ENCODE measurements around the gene SLC7A7.

The SLC7A7 gene

GRCh38 chr14:22819151-22819988 lies 4.1 kb upstream of the SLC7A7 start:
- H2BK12ac ChIP-seq (ENCODE audit: low read length), result peak overlapping the region; percentile 93
- H4K8ac ChIP-seq (ENCODE audit: low read depth, low read length), result peak overlapping the region; percentile 89
- peak overlapping the region; percentile 39 for H3K9ac ChIP-seq (ENCODE audit: low read length)
- H3K27me3 ChIP-seq (ENCODE audit: insufficient read depth, low read length), result no peaks in the 10 kb centered on the region
- H3K4ac ChIP-seq (ENCODE audit: low read depth, low read length), result peak overlapping the region; percentile 57
- H2AFZ ChIP-seq (ENCODE audit: insufficient read depth, low read length, poor library complexity), result peak overlapping the region; percentile 27
- peak overlapping the region; percentile 96 for H2BK5ac ChIP-seq (ENCODE audit: low read depth, low read length, poor library complexity)
- WGBS (ENCODE audit: extremely low coverage, insufficient coverage, insufficient read length), result no CpG with 5 or more reads among the region's 10 CpGs
- peaks cover 13% of the 10 kb centered on the region for H3K79me2 ChIP-seq (ENCODE audit: control insufficient read depth, insufficient read depth, low read length, poor library complexity)
- no peak overlapping the region for H3K23ac ChIP-seq (ENCODE audit: low read length)
- peak overlapping the region; percentile 99 for H4K91ac ChIP-seq (ENCODE audit: low read depth, low read length)
- H3K4me3 ChIP-seq (ENCODE audit: low read depth, low read length), result peak overlapping the region; percentile 57
- peaks cover 48% of the 10 kb centered on the region for H3K79me1 ChIP-seq (ENCODE audit: low read length)
- H2BK120ac ChIP-seq (ENCODE audit: insufficient read depth, low read length, poor library complexity), result peak overlapping the region; percentile 94
- peak overlapping the region; percentile 96 for H3K27ac ChIP-seq (ENCODE audit: low read depth, low read length)
- DNase-seq, result peak; percentile 55 to 61
- H3K4me1 ChIP-seq (ENCODE audit: control insufficient read depth in 1 of 2, insufficient read depth in 2 of 2, low read length in 2 of 2), result peaks cover 43 to 52% of the 10 kb centered on the region in 2 experiments
- peak overlapping the region; percentile 82 for H3K18ac ChIP-seq (ENCODE audit: low read length)
- H4K12ac ChIP-seq (ENCODE audit: low read depth, low read length), result no peak overlapping the region
- H3K4me2 ChIP-seq (ENCODE audit: low read length), result peak overlapping the region; percentile 66
- no peaks in the 10 kb centered on the region for H3K36me3 ChIP-seq (ENCODE audit: control insufficient read depth in 1 of 2, insufficient read depth in 2 of 2, low read length in 2 of 2)
- H3K9me3 ChIP-seq (ENCODE audit: insufficient read depth, low read depth, low read length), result no peaks in the 10 kb centered on the region
- H2AK5ac ChIP-seq (ENCODE audit: low read length), result peak overlapping the region; percentile 39
- peak overlapping the region; percentile 69 for H3K14ac ChIP-seq (ENCODE audit: low read length)

GRCh38 chr14:22814373-22814772 lies 862 bp downstream of the SLC7A7 start:
- no CpG with 5 or more reads among the region's 7 CpGs for WGBS (ENCODE audit: extremely low coverage, insufficient coverage, insufficient read length)
- Histone ChIP-seq H3K4ac (ENCODE audit: low read depth, low read length) (peak overlapping the region; percentile 20), H3K4me3 (ENCODE audit: low read depth, low read length) (no peak overlapping the region), H2BK12ac (ENCODE audit: low read length) (peak overlapping the region; percentile 21), H3K9ac (ENCODE audit: low read length) (no peak overlapping the region), H4K12ac (ENCODE audit: low read depth, low read length) (no peak overlapping the region), H2BK120ac (ENCODE audit: insufficient read depth, low read length, poor library complexity) (no peak overlapping the region), H4K91ac (ENCODE audit: low read depth, low read length) (no peak overlapping the region), H2AFZ (ENCODE audit: insufficient read depth, low read length, poor library complexity) (no peak overlapping the region), H3K4me2 (ENCODE audit: low read length) (peak overlapping the region; percentile 34), H3K36me3 (ENCODE audit: control insufficient read depth in 1 of 2, insufficient read depth in 2 of 2, low read length in 2 of 2) (no peaks in the 10 kb centered on the region), H3K18ac (ENCODE audit: low read length) (no peak overlapping the region), H3K14ac (ENCODE audit: low read length) (no peak overlapping the region), H3K27ac (ENCODE audit: low read depth, low read length) (no peak overlapping the region), H3K23ac (ENCODE audit: low read length) (no peak overlapping the region), H2AK5ac (ENCODE audit: low read length) (no peak overlapping the region), H3K79me2 (ENCODE audit: control insufficient read depth, insufficient read depth, low read length, poor library complexity) (peaks cover 3% of the 10 kb centered on the region), H3K9me3 (ENCODE audit: insufficient read depth, low read depth, low read length) (no peaks in the 10 kb centered on the region), H3K4me1 (ENCODE audit: control insufficient read depth in 1 of 2, insufficient read depth in 2 of 2, low read length in 2 of 2) (peaks cover 21 to 29% of the 10 kb centered on the region in 2 experiments), H2BK5ac (ENCODE audit: low read depth, low read length, poor library complexity) (no peak overlapping the region), H4K8ac (ENCODE audit: low read depth, low read length) (no peak overlapping the region), H3K79me1 (ENCODE audit: low read length) (peaks cover 21% of the 10 kb centered on the region), H3K27me3 (ENCODE audit: insufficient read depth, low read length) (no peaks in the 10 kb centered on the region)
- DNase-seq, result no peak

GRCh38 chr14:22813145-22813544 lies 2.1 kb downstream of the SLC7A7 start:
- Histone ChIP-seq H4K12ac (ENCODE audit: low read depth, low read length) (no peak overlapping the region), H4K91ac (ENCODE audit: low read depth, low read length) (no peak overlapping the region), H2AK5ac (ENCODE audit: low read length) (no peak overlapping the region), H2AFZ (ENCODE audit: insufficient read depth, low read length, poor library complexity) (no peak overlapping the region), H3K9ac (ENCODE audit: low read length) (no peak overlapping the region), H3K9me3 (ENCODE audit: insufficient read depth, low read depth, low read length) (no peaks in the 10 kb centered on the region), H3K27me3 (ENCODE audit: insufficient read depth, low read length) (no peaks in the 10 kb centered on the region), H3K23ac (ENCODE audit: low read length) (no peak overlapping the region), H2BK5ac (ENCODE audit: low read depth, low read length, poor library complexity) (no peak overlapping the region), H3K79me2 (ENCODE audit: control insufficient read depth, insufficient read depth, low read length, poor library complexity) (peaks cover 3% of the 10 kb centered on the region), H3K14ac (ENCODE audit: low read length) (no peak overlapping the region), H3K18ac (ENCODE audit: low read length) (no peak overlapping the region), H3K36me3 (ENCODE audit: control insufficient read depth in 1 of 2, insufficient read depth in 2 of 2, low read length in 2 of 2) (no peaks in the 10 kb centered on the region), H4K8ac (ENCODE audit: low read depth, low read length) (no peak overlapping the region), H3K79me1 (ENCODE audit: low read length) (peaks cover 13% of the 10 kb centered on the region), H3K27ac (ENCODE audit: low read depth, low read length) (no peak overlapping the region), H2BK120ac (ENCODE audit: insufficient read depth, low read length, poor library complexity) (no peak overlapping the region), H2BK12ac (ENCODE audit: low read length) (no peak overlapping the region), H3K4ac (ENCODE audit: low read depth, low read length) (no peak overlapping the region), H3K4me3 (ENCODE audit: low read depth, low read length) (no peak overlapping the region), H3K4me2 (ENCODE audit: low read length) (no peak overlapping the region), H3K4me1 (ENCODE audit: control insufficient read depth in 1 of 2, insufficient read depth in 2 of 2, low read length in 2 of 2) (peaks cover 13 to 21% of the 10 kb centered on the region in 2 experiments)
- WGBS (ENCODE audit: extremely low coverage, insufficient coverage, insufficient read length), result no CpG with 5 or more reads among the region's 9 CpGs
- no peak for DNase-seq

- no peak overlapping the region for H2AFZ ChIP-seq (ENCODE audit: insufficient read depth, low read length, poor library complexity)
- H2BK120ac ChIP-seq (ENCODE audit: insufficient read depth, low read length, poor library complexity), result no peak overlapping the region
- H4K12ac ChIP-seq (ENCODE audit: low read depth, low read length), result no peak overlapping the region
- H3K18ac ChIP-seq (ENCODE audit: low read length), result no peak overlapping the region
- no peak overlapping the region for H3K14ac ChIP-seq (ENCODE audit: low read length)
- no peaks in the 10 kb centered on the region for H3K36me3 ChIP-seq (ENCODE audit: control insufficient read depth in 1 of 2, insufficient read depth in 2 of 2, low read length in 2 of 2)
- no peak overlapping the region for H3K4ac ChIP-seq (ENCODE audit: low read depth, low read length)
- no peak overlapping the region for H3K4me3 ChIP-seq (ENCODE audit: low read depth, low read length)
- H2BK12ac ChIP-seq (ENCODE audit: low read length), result no peak overlapping the region
- no peak overlapping the region for H3K9ac ChIP-seq (ENCODE audit: low read length)
- no peak overlapping the region for H2AK5ac ChIP-seq (ENCODE audit: low read length)
- H3K79me2 ChIP-seq (ENCODE audit: control insufficient read depth, insufficient read depth, low read length, poor library complexity), result peaks cover 4% of the 10 kb centered on the region
- H2BK5ac ChIP-seq (ENCODE audit: low read depth, low read length, poor library complexity), result no peak overlapping the region
- no CpG with 5 or more reads among the region's 4 CpGs for WGBS (ENCODE audit: extremely low coverage, insufficient coverage, insufficient read length)
- no peak overlapping the region for H3K23ac ChIP-seq (ENCODE audit: low read length)
- no peak overlapping the region for H3K4me2 ChIP-seq (ENCODE audit: low read length)
- H4K91ac ChIP-seq (ENCODE audit: low read depth, low read length), result no peak overlapping the region
- no peak overlapping the region for H3K27ac ChIP-seq (ENCODE audit: low read depth, low read length)
- no peak overlapping the region for H4K8ac ChIP-seq (ENCODE audit: low read depth, low read length)
- peaks cover 11% of the 10 kb centered on the region for H3K79me1 ChIP-seq (ENCODE audit: low read length)
- no peak for DNase-seq
- peaks cover 10 to 20% of the 10 kb centered on the region in 2 experiments for H3K4me1 ChIP-seq (ENCODE audit: control insufficient read depth in 1 of 2, insufficient read depth in 2 of 2, low read length in 2 of 2)
- no peaks in the 10 kb centered on the region for H3K27me3 ChIP-seq (ENCODE audit: insufficient read depth, low read length)
- H3K9me3 ChIP-seq (ENCODE audit: insufficient read depth, low read depth, low read length), result no peaks in the 10 kb centered on the region
Measured at GRCh38 chr14:22812744-22813143, 2.5 kb downstream of the SLC7A7 start.

Data from trophoblast cell (in vitro differentiated cells and primary cell).